ENCODE data around the gene PLAGL2. TPM values are rescaled to one million over a fixed set of nuclear protein-coding genes. Genes with fewer than 3 reads are reported as not detected.

Gene PLAGL2
- total RNA-seq, 1 experiment from 2014 or later: 44.4 TPM

DNA sequence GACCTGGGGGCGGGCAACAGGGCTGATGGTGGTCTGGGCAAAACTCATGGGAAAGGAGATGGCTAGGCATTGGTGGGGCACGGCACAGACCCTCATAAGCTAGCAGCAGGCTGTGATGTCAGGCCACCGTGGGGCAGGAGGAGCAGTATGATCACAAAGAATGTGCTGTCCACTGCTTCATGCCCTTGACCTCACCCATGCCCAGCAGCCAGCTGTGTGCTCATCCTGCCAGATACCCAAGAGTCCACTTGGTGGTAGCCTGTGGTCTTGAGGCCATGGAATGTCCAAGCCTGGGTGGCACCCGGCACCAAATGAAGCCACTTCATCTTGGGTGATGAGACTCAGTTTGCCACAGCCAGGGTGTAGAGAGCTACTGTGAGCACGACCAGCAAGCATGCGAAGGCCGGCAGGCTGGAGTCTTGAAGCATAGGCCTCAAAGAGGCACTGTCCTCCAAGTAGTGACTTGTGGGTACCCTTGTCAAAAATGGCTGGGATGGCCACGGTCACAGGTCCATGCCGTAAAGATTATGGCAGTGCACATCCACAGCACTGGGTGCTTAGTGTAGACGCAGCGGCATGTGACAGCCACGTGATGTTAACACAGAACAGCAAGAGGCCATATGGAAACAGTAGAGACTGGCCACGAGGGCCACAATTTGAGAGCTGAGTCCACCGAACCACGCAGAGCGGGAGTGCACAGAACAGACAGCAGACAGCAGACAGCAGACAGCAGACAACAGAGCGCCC lies 19.0 kb downstream of the PLAGL2 start:
- H3K36me3 Mint-ChIP-seq (ENCODE audit: insufficient read depth in 1 of 3, low read depth in 3 of 3): peaks cover under 1 to 17% (median 13%) of the 10 kb centered on the region in 3 experiments; a peak in 5 of 7 replicates
- no peak overlapping the region for H3K18ac ChIP-seq (ENCODE audit: insufficient read length, low read depth, low read length)
- H3K4me2 ChIP-seq (ENCODE audit: insufficient read depth, insufficient read length, low read length): no peak overlapping the region
- no peak overlapping the region for H2AFZ ChIP-seq (ENCODE audit: low read length)
- no CpG with 5 or more reads among the region's 17 CpGs for WGBS (ENCODE audit: extremely low coverage, insufficient read length, low lambda C conversion rate)
- no peak overlapping the region for H3K23ac ChIP-seq (ENCODE audit: insufficient read length, low read depth, low read length)
- H3K9me3 Mint-ChIP-seq: no peaks in the 10 kb centered on the region; a peak in 1 of 5 replicates
- H3K56ac ChIP-seq (ENCODE audit: insufficient read length, low read depth, low read length): no peak overlapping the region
- H3K27me3 ChIP-seq (ENCODE audit: insufficient read depth, low read length): no peaks in the 10 kb centered on the region
- H2BK15ac ChIP-seq (ENCODE audit: low read depth, low read length): no peak overlapping the region
- no peak overlapping the region for H3K14ac ChIP-seq (ENCODE audit: insufficient read depth, low read length)
- no peak overlapping the region for H2BK120ac ChIP-seq (ENCODE audit: low read depth, low read length, poor library complexity, severe bottlenecking)
- DNase-seq: no peak
- TF ChIP-seq, protein P1, sequence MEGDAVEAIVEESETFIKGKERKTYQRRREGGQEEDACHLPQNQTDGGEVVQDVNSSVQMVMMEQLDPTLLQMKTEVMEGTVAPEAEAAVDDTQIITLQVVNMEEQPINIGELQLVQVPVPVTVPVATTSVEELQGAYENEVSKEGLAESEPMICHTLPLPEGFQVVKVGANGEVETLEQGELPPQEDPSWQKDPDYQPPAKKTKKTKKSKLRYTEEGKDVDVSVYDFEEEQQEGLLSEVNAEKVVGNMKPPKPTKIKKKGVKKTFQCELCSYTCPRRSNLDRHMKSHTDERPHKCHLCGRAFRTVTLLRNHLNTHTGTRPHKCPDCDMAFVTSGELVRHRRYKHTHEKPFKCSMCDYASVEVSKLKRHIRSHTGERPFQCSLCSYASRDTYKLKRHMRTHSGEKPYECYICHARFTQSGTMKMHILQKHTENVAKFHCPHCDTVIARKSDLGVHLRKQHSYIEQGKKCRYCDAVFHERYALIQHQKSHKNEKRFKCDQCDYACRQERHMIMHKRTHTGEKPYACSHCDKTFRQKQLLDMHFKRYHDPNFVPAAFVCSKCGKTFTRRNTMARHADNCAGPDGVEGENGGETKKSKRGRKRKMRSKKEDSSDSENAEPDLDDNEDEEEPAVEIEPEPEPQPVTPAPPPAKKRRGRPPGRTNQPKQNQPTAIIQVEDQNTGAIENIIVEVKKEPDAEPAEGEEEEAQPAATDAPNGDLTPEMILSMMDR (conservative IDR thresholded peaks at IDR 0.05): no peak
- no peak overlapping the region for H2BK20ac ChIP-seq (ENCODE audit: low read depth, low read length, poor library complexity, severe bottlenecking)
- no peaks in the 10 kb centered on the region for H3K27me3 Mint-ChIP-seq (ENCODE audit: low read depth)
- peak overlapping the region; percentile 74 to 76 for H3K4me3 Mint-ChIP-seq
- no peaks in the 10 kb centered on the region for H3K9me3 ChIP-seq (ENCODE audit: control insufficient read depth, low read depth, low read length)
- no peak overlapping the region for H3K9ac ChIP-seq (ENCODE audit: extremely low read depth, insufficient read length, low read length)
- H4K20me1 ChIP-seq (ENCODE audit: control insufficient read depth, insufficient read depth, insufficient read length): no peaks in the 10 kb centered on the region
- no peak overlapping the region for H3T11ph ChIP-seq (ENCODE audit: low read length)
- H2BK5ac ChIP-seq (ENCODE audit: insufficient read length, low read length): no peak overlapping the region
- H3K4me1 Mint-ChIP-seq: peaks cover 16 to 19% of the 10 kb centered on the region in 2 experiments
- no peak overlapping the region for H4K5ac ChIP-seq (ENCODE audit: insufficient read length, low read depth, low read length)
- H3K23me2 ChIP-seq (ENCODE audit: insufficient read length, low read depth, low read length, poor library complexity, severe bottlenecking): peaks cover 14% of the 10 kb centered on the region
- no peak overlapping the region for H3K27ac Mint-ChIP-seq
- no peak overlapping the region for H3K27ac ChIP-seq (ENCODE audit: insufficient read length, low read depth, low read length)
- no peaks in the 10 kb centered on the region for H3K4me1 ChIP-seq (ENCODE audit: insufficient read depth, low read length)
- no peak overlapping the region for H2AK5ac ChIP-seq (ENCODE audit: insufficient read length, low read length)
- H3K79me1 ChIP-seq (ENCODE audit: insufficient read depth, low read depth, low read length, poor library complexity, severe bottlenecking): no peaks in the 10 kb centered on the region
- H4K8ac ChIP-seq (replicated peaks; ENCODE audit: insufficient read length, low read depth, low read length): no peak overlapping the region
- no peak overlapping the region for H3K4ac ChIP-seq (ENCODE audit: low read depth, low read length)
- H2BK12ac ChIP-seq (ENCODE audit: insufficient read length, low read depth, low read length): no peak overlapping the region
- no peaks in the 10 kb centered on the region for H3K79me2 ChIP-seq (ENCODE audit: insufficient read depth, low read length)
- H4K91ac ChIP-seq (ENCODE audit: insufficient read length, low read depth, low read length): no peak overlapping the region

All from H9 (cell line).